ENCODE measurements around the gene MYO1B. TPM values are rescaled to one million over a fixed set of nuclear protein-coding genes. Genes with fewer than 3 reads are reported as not detected.

The MYO1B gene
- total RNA-seq, 1 experiment from 2014 or later: 37.8 TPM

DNA sequence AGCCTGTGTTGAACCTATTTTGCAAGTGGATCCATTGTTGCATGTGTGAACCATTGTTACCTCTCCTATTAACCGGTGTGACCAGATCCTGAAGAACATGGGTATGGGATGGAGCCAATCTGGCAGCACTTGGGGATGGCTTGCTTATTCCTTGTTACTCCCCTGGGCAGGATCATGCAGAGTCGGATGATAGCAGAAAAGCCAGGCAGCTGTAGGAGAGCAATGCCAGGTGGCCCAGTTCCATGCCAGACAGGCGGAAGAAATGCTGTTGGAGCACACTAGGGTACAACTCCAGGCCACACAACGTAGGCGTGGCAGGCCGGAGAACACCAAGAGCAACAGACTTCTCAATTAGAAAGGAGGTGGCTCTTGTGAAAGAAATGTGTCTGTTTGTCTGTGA, 16.3 kb upstream of the MYO1B start:
- no TSS peak for BruUV-seq (replicated peaks)
- H3K4me1 ChIP-seq (ENCODE audit: insufficient read depth, low read length, poor library complexity, severe bottlenecking): peaks cover 5% of the 10 kb centered on the region
- H3K27me3 ChIP-seq (replicated peaks; ENCODE audit: insufficient read depth, low read depth, low read length, poor library complexity): no peaks in the 10 kb centered on the region
- ChIA-PET POLR2A (ENCODE audit: low non-redundant PET) (no interaction called here), CTCF (no interaction called here)
- no peak overlapping the region for H3K4me3 ChIP-seq (ENCODE audit: low read depth, low read length, poor library complexity, severe bottlenecking)
- H3K9me3 ChIP-seq (ENCODE audit: low read depth, low read length, poor library complexity, severe bottlenecking): no peaks in the 10 kb centered on the region
- DNase-seq (ENCODE audit: low spot score): no peak
- H3K27ac ChIP-seq (ENCODE audit: low read depth, low read length, poor library complexity, severe bottlenecking): no peak overlapping the region
- intact Hi-C loops (cut with micrococcal nuclease; ENCODE audit: unreplicated experiment): no loop called here
- TF ChIP-seq, protein P1, sequence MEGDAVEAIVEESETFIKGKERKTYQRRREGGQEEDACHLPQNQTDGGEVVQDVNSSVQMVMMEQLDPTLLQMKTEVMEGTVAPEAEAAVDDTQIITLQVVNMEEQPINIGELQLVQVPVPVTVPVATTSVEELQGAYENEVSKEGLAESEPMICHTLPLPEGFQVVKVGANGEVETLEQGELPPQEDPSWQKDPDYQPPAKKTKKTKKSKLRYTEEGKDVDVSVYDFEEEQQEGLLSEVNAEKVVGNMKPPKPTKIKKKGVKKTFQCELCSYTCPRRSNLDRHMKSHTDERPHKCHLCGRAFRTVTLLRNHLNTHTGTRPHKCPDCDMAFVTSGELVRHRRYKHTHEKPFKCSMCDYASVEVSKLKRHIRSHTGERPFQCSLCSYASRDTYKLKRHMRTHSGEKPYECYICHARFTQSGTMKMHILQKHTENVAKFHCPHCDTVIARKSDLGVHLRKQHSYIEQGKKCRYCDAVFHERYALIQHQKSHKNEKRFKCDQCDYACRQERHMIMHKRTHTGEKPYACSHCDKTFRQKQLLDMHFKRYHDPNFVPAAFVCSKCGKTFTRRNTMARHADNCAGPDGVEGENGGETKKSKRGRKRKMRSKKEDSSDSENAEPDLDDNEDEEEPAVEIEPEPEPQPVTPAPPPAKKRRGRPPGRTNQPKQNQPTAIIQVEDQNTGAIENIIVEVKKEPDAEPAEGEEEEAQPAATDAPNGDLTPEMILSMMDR (conservative IDR thresholded peaks at IDR 0.05; ENCODE audit: low read depth, low read length): no peak
- no peak for TF ChIP-seq EZH2 (IDR thresholded peaks at IDR 0.05; ENCODE audit: borderline replicate concordance, low read depth, low read length, poor library complexity, severe bottlenecking)
- no peaks in the 10 kb centered on the region for H3K36me3 ChIP-seq (ENCODE audit: insufficient read depth, low read length, poor library complexity, severe bottlenecking)

GRCh38 chr2:191230174-191230573, 15.0 kb upstream of the MYO1B start:
- H3K27me3 ChIP-seq (replicated peaks; ENCODE audit: insufficient read depth, low read depth, low read length, poor library complexity): no peaks in the 10 kb centered on the region
- no peak overlapping the region for H3K27ac ChIP-seq (ENCODE audit: low read depth, low read length, poor library complexity, severe bottlenecking)
- intact Hi-C loops (cut with micrococcal nuclease; ENCODE audit: unreplicated experiment): loop anchor here (5.0 kb wide), 1 partner anchor 292 kb away; no protein-coding TSS in a partner anchor
- DNase-seq (ENCODE audit: low spot score): peak; percentile 48
- no TSS peak for BruUV-seq (replicated peaks)
- H3K9me3 ChIP-seq (ENCODE audit: low read depth, low read length, poor library complexity, severe bottlenecking): no peaks in the 10 kb centered on the region
- POLR2A ChIA-PET (ENCODE audit: low non-redundant PET): no interaction called here
- TF ChIP-seq, protein P1 (conservative IDR thresholded peaks at IDR 0.05; ENCODE audit: low read depth, low read length): no peak
- no peak for TF ChIP-seq EZH2 (IDR thresholded peaks at IDR 0.05; ENCODE audit: borderline replicate concordance, low read depth, low read length, poor library complexity, severe bottlenecking)
- peaks cover 5% of the 10 kb centered on the region for H3K4me1 ChIP-seq (ENCODE audit: insufficient read depth, low read length, poor library complexity, severe bottlenecking)
- CTCF ChIA-PET: no interaction called here
- no peaks in the 10 kb centered on the region for H3K36me3 ChIP-seq (ENCODE audit: insufficient read depth, low read length, poor library complexity, severe bottlenecking)
- no peak overlapping the region for H3K4me3 ChIP-seq (ENCODE audit: low read depth, low read length, poor library complexity, severe bottlenecking)

DNA sequence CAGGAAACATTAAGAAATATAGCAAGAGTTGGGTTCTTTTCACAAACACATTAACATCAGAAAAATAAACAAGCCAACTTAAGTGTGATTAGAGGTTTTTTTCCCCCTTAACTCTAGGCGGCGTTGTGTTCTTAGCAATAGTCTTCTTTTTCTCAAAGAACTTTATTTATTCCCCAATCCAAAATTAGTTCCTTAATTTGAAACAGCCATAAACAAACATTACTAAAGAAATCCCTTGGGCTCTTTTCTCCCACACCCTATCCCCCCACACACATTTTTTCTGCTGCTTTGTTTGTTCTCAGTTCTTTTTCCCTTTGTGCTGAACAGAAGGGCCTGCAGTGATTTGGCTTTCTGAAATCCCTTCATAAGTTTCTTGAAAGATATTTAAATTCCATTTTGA, 13.2 kb upstream of the MYO1B start:
- Histone ChIP-seq H3K36me3 (ENCODE audit: insufficient read depth, low read length, poor library complexity, severe bottlenecking) (no peaks in the 10 kb centered on the region), H3K4me3 (ENCODE audit: low read depth, low read length, poor library complexity, severe bottlenecking) (no peak overlapping the region), H3K4me1 (ENCODE audit: insufficient read depth, low read length, poor library complexity, severe bottlenecking) (peaks cover 5% of the 10 kb centered on the region), H3K27me3 (replicated peaks; ENCODE audit: insufficient read depth, low read depth, low read length, poor library complexity) (no peaks in the 10 kb centered on the region), H3K9me3 (ENCODE audit: low read depth, low read length, poor library complexity, severe bottlenecking) (no peaks in the 10 kb centered on the region), H3K27ac (ENCODE audit: low read depth, low read length, poor library complexity, severe bottlenecking) (no peak overlapping the region)
- peak; percentile 53 for DNase-seq (ENCODE audit: low spot score)
- ChIA-PET CTCF (no interaction called here), POLR2A (ENCODE audit: low non-redundant PET) (no interaction called here)
- no TSS peak for BruUV-seq (replicated peaks)
- intact Hi-C loops (cut with micrococcal nuclease; ENCODE audit: unreplicated experiment): loop anchor here (1.0 to 5.0 kb wide), 2 partner anchors 269 to 290 kb away; no protein-coding TSS in a partner anchor
- TF ChIP-seq, protein P1 (conservative IDR thresholded peaks at IDR 0.05; ENCODE audit: low read depth, low read length): peak; percentile 67
- no peak for TF ChIP-seq EZH2 (IDR thresholded peaks at IDR 0.05; ENCODE audit: borderline replicate concordance, low read depth, low read length, poor library complexity, severe bottlenecking)

Measured in A673 (cell line).